Activated naive CD8-positive, alpha-beta T cell (primary cell): ENCODE data around the gene LYRM9.
A peak's percentile ranks its signal among the peaks of the same experiment; 100 is the strongest.

Source experiments
- H3K27ac Mint-ChIP-seq: one replicate; pipeline ENCODE4 v1.8.0; 2021; ENCODE audit warnings: mixed read lengths
- H3K27me3 Mint-ChIP-seq: one replicate; pipeline ENCODE4 v1.8.0; 2021; ENCODE audit warnings: mixed read lengths
- H3K36me3 Mint-ChIP-seq: one replicate; pipeline ENCODE4 v1.8.0; 2021; ENCODE audit warnings: mixed read lengths
- H3K4me1 Mint-ChIP-seq: one replicate; pipeline ENCODE4 v1.8.0; 2021; ENCODE audit warnings: low read depth, mixed read lengths
- H3K4me3 Mint-ChIP-seq: one replicate; pipeline ENCODE4 v1.8.0; 2021; ENCODE audit warnings: mild to moderate bottlenecking, mixed read lengths
- H3K9me3 Mint-ChIP-seq: one replicate; pipeline ENCODE4 v1.8.0; 2021; ENCODE audit warnings: low read depth, mixed read lengths

Gene LYRM9

GRCh38 chr17:27892866-27893769 lies at the start of gene LYRM9:
TSS of gene LYRM9 (minus strand) at chr17:27893365. CDS start at chr17:27882694, 10,671 bp downstream.
- Mint-ChIP-seq H3K36me3 (no peaks in the 10 kb centered on the region), H3K4me3 (peak within 1 kb of the TSS; percentile 90), H3K27me3 (peaks cover 9% of the 10 kb centered on the region), H3K9me3 (no peaks in the 10 kb centered on the region), H3K27ac (peak within 1 kb of the TSS; percentile 11), H3K4me1 (peaks cover 20% of the 10 kb centered on the region)

GRCh38 chr17:27940503-27941428 lies 47.6 kb upstream of the LYRM9 start:
- H3K9me3 Mint-ChIP-seq: no peaks in the 10 kb centered on the region
- peaks cover 5% of the 10 kb centered on the region for H3K27me3 Mint-ChIP-seq
- no peak overlapping the region for H3K4me3 Mint-ChIP-seq
- H3K27ac Mint-ChIP-seq: no peak overlapping the region
- H3K36me3 Mint-ChIP-seq: no peaks in the 10 kb centered on the region
- no peaks in the 10 kb centered on the region for H3K4me1 Mint-ChIP-seq

GRCh38 chr17:27939474-27940465 lies 46.6 kb upstream of the LYRM9 start:
- Mint-ChIP-seq H3K4me1 (no peaks in the 10 kb centered on the region), H3K36me3 (no peaks in the 10 kb centered on the region), H3K4me3 (no peak overlapping the region), H3K9me3 (peaks cover under 1% of the 10 kb centered on the region), H3K27me3 (peaks cover 15% of the 10 kb centered on the region), H3K27ac (no peak overlapping the region)

- peaks cover under 1% of the 10 kb centered on the region for H3K36me3 Mint-ChIP-seq
- H3K27me3 Mint-ChIP-seq: peaks cover 18% of the 10 kb centered on the region
- H3K4me1 Mint-ChIP-seq: no peaks in the 10 kb centered on the region
- peaks cover 5% of the 10 kb centered on the region for H3K9me3 Mint-ChIP-seq
- H3K4me3 Mint-ChIP-seq: no peak overlapping the region
- H3K27ac Mint-ChIP-seq: no peak overlapping the region
Observed at GRCh38 chr17:27938864-27939263, 45.7 kb upstream of the LYRM9 start.

GRCh38 chr17:27938241-27938640 lies 45.1 kb upstream of the LYRM9 start:
- peaks cover 5% of the 10 kb centered on the region for H3K9me3 Mint-ChIP-seq
- H3K4me3 Mint-ChIP-seq: no peak overlapping the region
- peaks cover 2% of the 10 kb centered on the region for H3K36me3 Mint-ChIP-seq
- no peak overlapping the region for H3K27ac Mint-ChIP-seq
- peaks cover 18% of the 10 kb centered on the region for H3K27me3 Mint-ChIP-seq
- no peaks in the 10 kb centered on the region for H3K4me1 Mint-ChIP-seq

GRCh38 chr17:27937025-27937546 lies 43.9 kb upstream of the LYRM9 start:
- Mint-ChIP-seq H3K9me3 (peaks cover 5% of the 10 kb centered on the region), H3K4me1 (no peaks in the 10 kb centered on the region), H3K36me3 (peaks cover 2% of the 10 kb centered on the region), H3K4me3 (no peak overlapping the region), H3K27ac (no peak overlapping the region), H3K27me3 (peaks cover 19% of the 10 kb centered on the region)

GRCh38 chr17:27930000-27930399 lies 36.8 kb upstream of the LYRM9 start:
- Mint-ChIP-seq H3K4me1 (no peaks in the 10 kb centered on the region), H3K9me3 (peaks cover 5% of the 10 kb centered on the region), H3K36me3 (peaks cover 2% of the 10 kb centered on the region), H3K4me3 (no peak overlapping the region), H3K27me3 (peaks cover 12% of the 10 kb centered on the region), H3K27ac (no peak overlapping the region)

- Mint-ChIP-seq H3K4me1 (no peaks in the 10 kb centered on the region), H3K36me3 (no peaks in the 10 kb centered on the region), H3K27ac (no peak overlapping the region), H3K9me3 (no peaks in the 10 kb centered on the region), H3K4me3 (no peak overlapping the region), H3K27me3 (peaks cover 6% of the 10 kb centered on the region)
Observed at GRCh38 chr17:27928587-27928986, 35.4 kb upstream of the LYRM9 start.

- H3K4me1 Mint-ChIP-seq: no peaks in the 10 kb centered on the region
- no peak overlapping the region for H3K4me3 Mint-ChIP-seq
- H3K27me3 Mint-ChIP-seq: peaks cover 6% of the 10 kb centered on the region
- no peaks in the 10 kb centered on the region for H3K36me3 Mint-ChIP-seq
- H3K9me3 Mint-ChIP-seq: no peaks in the 10 kb centered on the region
- no peak overlapping the region for H3K27ac Mint-ChIP-seq
Observed at GRCh38 chr17:27927781-27928180, 34.6 kb upstream of the LYRM9 start.

GRCh38 chr17:27921599-27921998 lies 28.4 kb upstream of the LYRM9 start:
- Mint-ChIP-seq H3K4me1 (no peaks in the 10 kb centered on the region), H3K27ac (no peak overlapping the region), H3K27me3 (peaks cover 2% of the 10 kb centered on the region), H3K36me3 (no peaks in the 10 kb centered on the region), H3K9me3 (no peaks in the 10 kb centered on the region), H3K4me3 (no peak overlapping the region)

- Mint-ChIP-seq H3K36me3 (no peaks in the 10 kb centered on the region), H3K27me3 (no peaks in the 10 kb centered on the region), H3K4me1 (no peaks in the 10 kb centered on the region), H3K27ac (no peak overlapping the region), H3K4me3 (no peak overlapping the region), H3K9me3 (no peaks in the 10 kb centered on the region)
Observed at GRCh38 chr17:27921077-27921476, 27.9 kb upstream of the LYRM9 start.

- H3K9me3 Mint-ChIP-seq: no peaks in the 10 kb centered on the region
- H3K36me3 Mint-ChIP-seq: no peaks in the 10 kb centered on the region
- peaks cover 2% of the 10 kb centered on the region for H3K27me3 Mint-ChIP-seq
- no peak overlapping the region for H3K27ac Mint-ChIP-seq
- H3K4me1 Mint-ChIP-seq: no peaks in the 10 kb centered on the region
- H3K4me3 Mint-ChIP-seq: no peak overlapping the region
Observed at GRCh38 chr17:27920569-27920968, 27.4 kb upstream of the LYRM9 start.

- H3K4me1 Mint-ChIP-seq: no peaks in the 10 kb centered on the region
- H3K36me3 Mint-ChIP-seq: no peaks in the 10 kb centered on the region
- H3K27ac Mint-ChIP-seq: no peak overlapping the region
- H3K4me3 Mint-ChIP-seq: no peak overlapping the region
- no peaks in the 10 kb centered on the region for H3K9me3 Mint-ChIP-seq
- H3K27me3 Mint-ChIP-seq: peaks cover 2% of the 10 kb centered on the region
Observed at GRCh38 chr17:27919079-27919478, 25.9 kb upstream of the LYRM9 start.

GRCh38 chr17:27918498-27918897 lies 25.3 kb upstream of the LYRM9 start:
- no peaks in the 10 kb centered on the region for H3K9me3 Mint-ChIP-seq

More at GRCh38 chr17:27918498-27918897, 25.3 kb upstream of the LYRM9 start:
- no peaks in the 10 kb centered on the region for H3K4me1 Mint-ChIP-seq
- peaks cover 2% of the 10 kb centered on the region for H3K27me3 Mint-ChIP-seq
- no peak overlapping the region for H3K4me3 Mint-ChIP-seq
- no peaks in the 10 kb centered on the region for H3K36me3 Mint-ChIP-seq
- no peak overlapping the region for H3K27ac Mint-ChIP-seq
